CD14-positive monocyte (primary cell): Measurements from ENCODE around the gene DNAH14. TPM values are rescaled to one million over a fixed set of nuclear protein-coding genes. Genes with fewer than 3 reads are reported as not detected.
"Not testable (repeated sequence)": the region's sequence is repeated elsewhere in the genome, so short reads cannot be mapped to it uniquely, and the experiment has no call there.

ENCODE experiments used
- DNase-seq, 3 donors: peaks; one replicate each; pipeline ENCODE4 v3.0.0-alpha.2; 2011 to 2022
- H2AFZ ChIP-seq: 2 replicates; pipeline ENCODE4 v1.6.0; 2012; ENCODE audit warnings: mild to moderate bottlenecking, low read depth, low read length, inconsistent platforms; ENCODE audit not compliant: insufficient read depth, poor library complexity, severe bottlenecking
- H3K27ac ChIP-seq, 2 donors: 1 replicate in 1 of 2; 2 replicates in 1 of 2; pipeline ENCODE4 v1.5.1; 2012 to 2013; ENCODE audit warnings: low read length in 2 of 2, control low read depth in 1 of 2, inconsistent platforms in 1 of 2, low read depth in 1 of 2, mild to moderate bottlenecking in 1 of 2
- H3K27me3 ChIP-seq, 2 donors: one replicate each; pipeline versions ENCODE4 v1.6.0 to v1.6.1; 2011 to 2013; ENCODE audit warnings: low read length in 2 of 2; ENCODE audit not compliant: control insufficient read depth in 2 of 2, insufficient read depth in 2 of 2
- H3K36me3 ChIP-seq, 2 donors: replicated peaks in 1 of 2; 1 replicate in 1 of 2; 2 replicates in 1 of 2; pipeline versions ENCODE4 v1.5.1 to v1.6.1; 2012 to 2013; ENCODE audit warnings: low read length in 2 of 2, control low read depth in 1 of 2, inconsistent platforms in 1 of 2, mild to moderate bottlenecking in 1 of 2; ENCODE audit not compliant: insufficient read depth in 2 of 2, control insufficient read depth in 1 of 2
- H3K4me1 ChIP-seq, 2 donors: 1 replicate in 1 of 2; 2 replicates in 1 of 2; pipeline versions ENCODE4 v1.5.1 to v1.6.1; 2012 to 2013; ENCODE audit warnings: low read length in 2 of 2, control low read depth in 1 of 2, inconsistent platforms in 1 of 2, mild to moderate bottlenecking in 1 of 2, moderate library complexity in 1 of 2; ENCODE audit not compliant: insufficient read depth in 2 of 2, control insufficient read depth in 1 of 2
- H3K4me2 ChIP-seq: replicated peaks from 2 replicates; pipeline ENCODE3; 2012; ENCODE audit warnings: low read length, moderate library complexity, mild to moderate bottlenecking; ENCODE audit not compliant: poor library complexity, severe bottlenecking; ENCODE audit errors: extremely low read depth
- H3K4me3 ChIP-seq, 3 experiments: fragments of 200-600 bp in 1 of 3; sonication (generic) in 1 of 3; replicated peaks in 1 of 3; 1 replicate in 2 of 3; 2 replicates in 1 of 3; pipeline ENCODE4 v1.5.1; 2011 to 2013; ENCODE audit warnings: low read length in 3 of 3, mild to moderate bottlenecking in 3 of 3, control low read depth in 2 of 3, low read depth in 2 of 3, inconsistent platforms in 1 of 3, moderate library complexity in 1 of 3
- H3K79me2 ChIP-seq: 2 replicates; pipeline ENCODE4 v1.6.0; 2012; ENCODE audit warnings: mild to moderate bottlenecking, control low read depth, inconsistent platforms, low read length, moderate library complexity; ENCODE audit not compliant: insufficient read depth
- H3K9ac ChIP-seq: 2 replicates; pipeline ENCODE4 v1.6.0; 2017; ENCODE audit warnings: low read length, mild to moderate bottlenecking; ENCODE audit not compliant: insufficient read depth, poor library complexity, severe bottlenecking
- H3K9me3 ChIP-seq, 2 donors: replicated peaks in 1 of 2; 1 replicate in 1 of 2; 2 replicates in 1 of 2; pipeline versions ENCODE4 v1.5.1 to v1.6.1; 2012 to 2013; ENCODE audit warnings: low read length in 2 of 2, control low read depth in 1 of 2; ENCODE audit not compliant: control insufficient read depth in 1 of 2, insufficient read depth in 1 of 2
- H4K20me1 ChIP-seq: 2 replicates; pipeline ENCODE4 v1.6.0; 2012; ENCODE audit warnings: mild to moderate bottlenecking, low read length, control low read depth, moderate library complexity; ENCODE audit not compliant: insufficient read depth
- H3K27ac Mint-ChIP-seq, 7 donors: one replicate each; pipeline ENCODE4 v1.8.0; 2020; ENCODE audit warnings: mild to moderate bottlenecking in 7 of 7, mixed read lengths in 7 of 7, moderate library complexity in 6 of 7, inconsistent platforms in 2 of 7
- H3K27me3 Mint-ChIP-seq, 3 donors: one replicate each; pipeline ENCODE4 v1.8.0; 2021 to 2022; ENCODE audit warnings: low read depth in 3 of 3, mild to moderate bottlenecking in 3 of 3, mixed read lengths in 3 of 3, moderate library complexity in 3 of 3, inconsistent platforms in 1 of 3
- H3K36me3 Mint-ChIP-seq, 2 donors: one replicate each; pipeline ENCODE4 v1.8.0; 2020; ENCODE audit warnings: mixed read lengths in 2 of 2, inconsistent platforms in 1 of 2, mild to moderate bottlenecking in 1 of 2
- H3K4me1 Mint-ChIP-seq: one replicate; pipeline ENCODE4 v1.8.0; 2020; ENCODE audit warnings: mild to moderate bottlenecking, mixed read lengths
- H3K4me3 Mint-ChIP-seq, 2 donors: one replicate each; pipeline ENCODE4 v1.8.0; 2020; ENCODE audit warnings: mild to moderate bottlenecking in 2 of 2, mixed read lengths in 2 of 2, moderate library complexity in 1 of 2
- H3K9me3 Mint-ChIP-seq, 7 donors: one replicate each; pipeline ENCODE4 v1.8.0; 2020 to 2022; ENCODE audit warnings: mixed read lengths in 7 of 7, mild to moderate bottlenecking in 6 of 7, moderate library complexity in 6 of 7, inconsistent platforms in 2 of 7
- whole genome bisulfite sequencing: methylation state at CpG from one replicate; pipeline ENCODE4 v1.1.5; 2013; ENCODE audit warnings: missing lambda C conversion rate; ENCODE audit not compliant: insufficient coverage; 5-methylcytosine and 5-hydroxymethylcytosine counted together
- intact Hi-C, 2 donors: fragments of 100-400 bp; cut with micrococcal nuclease; formaldehyde crosslinking; loops; one replicate each; pipeline versions ENCODE4 v1.15.0 to v1.15.1; 2023
- polyA plus RNA-seq, 3 donors: library from polyadenylated mRNA; depleted of rRNA in 1 of 3; unstranded in 2 of 3; stranded (reverse) in 1 of 3; fragments of 300-500 nt in 2 of 3; fragments of >200 nt in 1 of 3; fragmentation: Illumina TruSeq in 2 of 3; gene quantifications; 1 replicate in 2 of 3; 2 replicates in 1 of 3; pipeline ENCODE4 v1.2.3, GENCODE V29; 2012 to 2021
- TF ChIP-seq, protein P1 (sequence below): fragments of 200-600 bp; IDR thresholded peaks from one replicate; pipeline ENCODE4 v1.8.0; 2022; ENCODE audit warnings: antibody characterized with exemption, mild to moderate bottlenecking

DNAH14 gene
- polyA plus RNA-seq, 3 donors = 0.83 TPM; not detected in 2

DNA sequence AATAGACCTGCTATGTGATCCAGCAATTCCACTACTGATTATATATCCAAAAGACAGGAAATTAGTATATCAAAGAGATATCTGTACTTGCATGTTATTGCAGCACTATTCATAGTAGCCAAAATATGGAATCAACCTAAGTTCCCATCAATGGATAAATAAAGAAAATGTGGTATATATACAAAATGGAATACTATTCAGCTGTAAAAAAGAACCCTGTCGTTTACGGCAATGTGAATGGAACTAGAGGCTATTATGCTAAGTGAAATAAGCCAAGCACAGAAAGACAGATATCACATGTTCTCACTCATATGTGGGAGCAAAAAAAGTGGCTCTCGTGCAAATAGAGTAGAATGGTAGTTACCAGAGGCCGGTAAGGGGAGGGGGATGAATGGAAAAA is 9.2 kb downstream of the DNAH14 start:
- H4K20me1 ChIP-seq = no peaks in the 10 kb centered on the region
- no peaks in the 10 kb centered on the region for H3K4me1 ChIP-seq
- H2AFZ ChIP-seq = no peak overlapping the region
- no peak overlapping the region for H3K27ac Mint-ChIP-seq
- no peaks in the 10 kb centered on the region for H3K4me1 Mint-ChIP-seq
- H3K9me3 ChIP-seq = peaks cover 0 to 19% of the 10 kb centered on the region in 2 donors
- no peaks in the 10 kb centered on the region for H3K79me2 ChIP-seq
- peaks cover 0 to 2% (median 0%) of the 10 kb centered on the region in 3 donors for H3K27me3 Mint-ChIP-seq
- TF ChIP-seq, protein P1, sequence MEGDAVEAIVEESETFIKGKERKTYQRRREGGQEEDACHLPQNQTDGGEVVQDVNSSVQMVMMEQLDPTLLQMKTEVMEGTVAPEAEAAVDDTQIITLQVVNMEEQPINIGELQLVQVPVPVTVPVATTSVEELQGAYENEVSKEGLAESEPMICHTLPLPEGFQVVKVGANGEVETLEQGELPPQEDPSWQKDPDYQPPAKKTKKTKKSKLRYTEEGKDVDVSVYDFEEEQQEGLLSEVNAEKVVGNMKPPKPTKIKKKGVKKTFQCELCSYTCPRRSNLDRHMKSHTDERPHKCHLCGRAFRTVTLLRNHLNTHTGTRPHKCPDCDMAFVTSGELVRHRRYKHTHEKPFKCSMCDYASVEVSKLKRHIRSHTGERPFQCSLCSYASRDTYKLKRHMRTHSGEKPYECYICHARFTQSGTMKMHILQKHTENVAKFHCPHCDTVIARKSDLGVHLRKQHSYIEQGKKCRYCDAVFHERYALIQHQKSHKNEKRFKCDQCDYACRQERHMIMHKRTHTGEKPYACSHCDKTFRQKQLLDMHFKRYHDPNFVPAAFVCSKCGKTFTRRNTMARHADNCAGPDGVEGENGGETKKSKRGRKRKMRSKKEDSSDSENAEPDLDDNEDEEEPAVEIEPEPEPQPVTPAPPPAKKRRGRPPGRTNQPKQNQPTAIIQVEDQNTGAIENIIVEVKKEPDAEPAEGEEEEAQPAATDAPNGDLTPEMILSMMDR = no peak
- no peak overlapping the region for H3K27ac ChIP-seq
- no peak overlapping the region for H3K4me2 ChIP-seq
- no CpG with 5 or more reads among the region's 4 CpGs for WGBS
- H3K36me3 Mint-ChIP-seq = peaks cover 0 to 1% of the 10 kb centered on the region in 2 donors
- no peak for DNase-seq
- H3K27me3 ChIP-seq = no peaks in the 10 kb centered on the region
- H3K4me3 ChIP-seq = no peak overlapping the region
- intact Hi-C loops = no loop called here
- no peak overlapping the region for H3K9ac ChIP-seq
- H3K36me3 ChIP-seq = no peaks in the 10 kb centered on the region
- peaks cover 17 to 34% (median 27%) of the 10 kb centered on the region in 7 donors for H3K9me3 Mint-ChIP-seq
- no peak overlapping the region for H3K4me3 Mint-ChIP-seq

DNA sequence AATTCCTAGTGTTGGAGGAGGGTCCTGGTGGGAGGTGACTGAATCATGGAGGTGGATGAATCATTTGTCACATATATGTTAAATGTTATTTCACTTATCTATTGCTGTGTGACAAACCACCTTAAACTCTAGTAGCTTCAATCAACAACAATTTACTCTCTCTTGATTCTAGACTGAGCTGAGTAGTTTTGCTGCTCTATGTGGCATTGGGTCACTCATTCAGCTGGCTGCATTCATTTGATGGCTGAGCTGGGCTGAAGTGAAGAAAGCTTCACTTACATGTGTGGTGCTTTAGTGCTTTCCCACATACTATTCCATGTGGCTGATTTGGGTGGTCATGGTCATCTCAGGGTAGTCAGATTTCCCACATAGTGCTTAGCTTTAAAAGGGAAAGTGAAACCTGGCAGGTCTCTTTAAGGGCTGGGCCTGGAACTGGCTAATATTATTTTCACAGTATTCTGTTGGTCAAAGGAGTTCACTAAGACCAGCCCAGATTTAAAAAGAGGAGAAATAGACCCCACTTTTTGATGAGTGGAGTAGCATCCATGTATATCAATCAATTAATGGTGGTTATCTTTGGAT is 10.5 kb downstream of the DNAH14 start:
- Histone ChIP-seq H3K4me1 (no peaks in the 10 kb centered on the region), H3K36me3 (no peaks in the 10 kb centered on the region), H2AFZ (no peak overlapping the region), H4K20me1 (no peaks in the 10 kb centered on the region), H3K9ac (no peak overlapping the region), H3K27me3 (no peaks in the 10 kb centered on the region), H3K79me2 (no peaks in the 10 kb centered on the region), H3K9me3 (peaks cover 0 to 6% of the 10 kb centered on the region in 2 donors), H3K4me3 (no peak overlapping the region), H3K4me2 (no peak overlapping the region), H3K27ac (no peak overlapping the region)
- Mint-ChIP-seq H3K4me3 (no peak overlapping the region), H3K27me3 (peaks cover 0 to 2% (median 0%) of the 10 kb centered on the region in 3 donors), H3K27ac (no peak overlapping the region), H3K4me1 (no peaks in the 10 kb centered on the region), H3K9me3 (peaks cover 11 to 33% (median 19%) of the 10 kb centered on the region in 7 donors), H3K36me3 (no peaks in the 10 kb centered on the region)
- intact Hi-C loops = no loop called here
- no peak for DNase-seq
- TF ChIP-seq, protein P1 = no peak

DNA sequence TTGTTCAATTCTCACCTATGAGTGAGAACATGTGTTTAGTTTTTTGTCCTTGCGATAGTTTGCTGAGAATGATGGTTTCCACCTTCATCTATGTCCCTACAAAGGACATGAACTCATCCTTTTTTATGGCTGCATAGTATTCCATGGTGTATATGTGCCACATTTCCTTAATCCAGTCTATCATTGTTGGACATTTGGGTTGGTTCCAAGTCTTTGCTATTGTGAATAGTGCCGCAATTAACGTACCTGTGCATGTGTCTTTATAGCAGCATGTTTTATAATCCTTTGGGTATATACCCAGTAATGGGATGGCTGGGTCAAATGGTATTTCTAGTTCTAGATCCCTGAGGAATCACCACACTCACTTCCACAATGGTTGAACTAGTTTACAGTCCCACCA is 11.3 kb downstream of the DNAH14 start:
- intact Hi-C loops, H3K9ac ChIP-seq, H3K79me2 ChIP-seq, H3K36me3 ChIP-seq, H3K36me3 Mint-ChIP-seq, H3K4me3 Mint-ChIP-seq, H3K4me3 ChIP-seq, H3K4me2 ChIP-seq, H3K27me3 Mint-ChIP-seq, H3K27ac Mint-ChIP-seq, H3K27ac ChIP-seq, H3K4me1 Mint-ChIP-seq, H3K27me3 ChIP-seq, H3K4me1 ChIP-seq, H4K20me1 ChIP-seq, H3K9me3 ChIP-seq, H2AFZ ChIP-seq, DNase-seq: not testable (repeated sequence)
- no CpG with 5 or more reads among the region's 3 CpGs for WGBS
- peaks cover 15 to 32% (median 21%) of the 10 kb centered on the region in 7 donors for H3K9me3 Mint-ChIP-seq
